GM12875 (cell line): ENCODE data around the gene TCOF1.

Experiments
- H3K4me3 ChIP-seq: one replicate; pipeline ENCODE4 v1.5.1; 2011; ENCODE audit warnings: low read depth, low read length, control low read depth
- CTCF ChIP-seq: IDR thresholded peaks from 2 replicates; pipeline ENCODE4 v1.5.1; 2011; ENCODE audit warnings: low read depth, mild to moderate bottlenecking, control low read depth, inconsistent platforms, low read length, moderate library complexity, borderline replicate concordance; ENCODE audit not compliant: insufficient read depth

Gene TCOF1

GRCh38 chr5:150448334-150448733 is 90.8 kb downstream of the TCOF1 start:
- no peak for TF ChIP-seq CTCF
- H3K4me3 ChIP-seq: peak overlapping the region; percentile 80

DNA sequence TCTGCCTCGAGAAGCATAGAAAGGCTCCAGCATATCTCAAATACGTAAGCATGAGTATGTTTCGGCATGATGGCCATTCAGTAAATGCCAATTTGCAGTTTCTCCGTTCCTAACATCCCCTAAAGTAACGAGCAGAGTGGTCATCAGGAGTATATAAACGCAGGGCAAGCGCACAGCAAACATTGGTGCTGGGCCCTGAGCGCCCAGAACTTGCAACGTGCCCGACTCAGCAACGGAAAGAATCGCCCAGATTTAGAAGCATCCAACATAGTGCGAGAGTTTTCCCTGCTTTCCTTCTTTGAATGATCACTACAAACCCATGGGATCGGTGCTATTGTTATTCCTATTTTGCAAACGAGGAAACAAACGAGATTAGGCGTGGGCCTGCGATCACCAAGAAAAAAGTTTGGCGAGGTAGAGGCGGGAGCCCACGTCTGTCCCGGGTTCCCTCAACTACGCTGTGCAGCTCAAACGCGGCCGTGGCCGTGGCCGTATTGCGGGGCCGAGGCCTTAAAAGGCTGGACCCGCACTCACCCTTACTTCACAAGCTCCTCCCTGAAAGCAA is 91.5 kb downstream of the TCOF1 start:
- peak overlapping the region; percentile 80 for H3K4me3 ChIP-seq
- TF ChIP-seq CTCF: no peak
